PC-9 (cell line): ENCODE data around the gene PHACTR3. TPM values are rescaled to one million over a fixed set of nuclear protein-coding genes. Genes with fewer than 3 reads are reported as not detected.

Experiments used
- BruUV-seq: library from RNA; stranded (reverse); fragments of 400-500 nt; replicated peaks from 2 replicates; lab custom pipeline; 2021; lab: Mats Ljungman, UMichigan
- CTCF ChIA-PET: fragments of 300-600 bp; sonication (Branson Sonifier 250); formaldehyde crosslinking; loops from one replicate; lab custom pipeline; 2022; ENCODE audit warnings: antibody characterized with exemption; lab: Charles Lee
- POLR2A ChIA-PET: fragments of 300-600 bp; sonication (Branson Sonifier 250); formaldehyde crosslinking; loops from one replicate; lab custom pipeline; 2022; ENCODE audit warnings: antibody characterized with exemption; ENCODE audit not compliant: unreplicated experiment; lab: Charles Lee
- DNase-seq, 2 experiments: peaks; one replicate each; pipeline versions ENCODE4 v3.0.0 to v3.0.0-alpha.2; 2015 to 2022; ENCODE audit warnings: mixed read lengths in 1 of 2
- H2AFZ ChIP-seq: fragments of 200-600 bp; sonication (generic); 2 replicates; pipeline ENCODE4 v1.8.1; 2017; ENCODE audit warnings: antibody characterized with exemption
- H3F3A ChIP-seq: fragments of 200-600 bp; sonication (generic); 2 replicates; pipeline ENCODE4 v1.8.1; 2017; ENCODE audit warnings: antibody characterized with exemption, mild to moderate bottlenecking, low read depth; ENCODE audit not compliant: insufficient read depth
- H3K27ac ChIP-seq: fragments of 200-600 bp; sonication (generic); 2 replicates; pipeline ENCODE4 v1.6.1; 2016; ENCODE audit warnings: mixed run types
- H3K27me3 ChIP-seq: fragments of 200-600 bp; sonication (generic); 2 replicates; pipeline ENCODE4 v1.6.1; 2016; ENCODE audit warnings: low read depth, mixed run types; ENCODE audit not compliant: insufficient read depth
- H3K36me3 ChIP-seq: fragments of 200-600 bp; sonication (generic); 2 replicates; pipeline ENCODE4 v1.6.1; 2016; ENCODE audit warnings: low read depth, mixed run types
- H3K4me1 ChIP-seq: fragments of 200-600 bp; sonication (generic); replicated peaks from 2 replicates; pipeline ENCODE4 v1.6.1; 2016; ENCODE audit warnings: mixed run types; ENCODE audit not compliant: insufficient read depth
- H3K4me2 ChIP-seq: fragments of 200-600 bp; sonication (generic); 2 replicates; pipeline ENCODE4 v1.6.1; 2017; ENCODE audit warnings: mixed run types
- H3K4me3 ChIP-seq: fragments of 200-600 bp; sonication (generic); 2 replicates; pipeline ENCODE4 v1.6.1; 2016; ENCODE audit warnings: mixed run types
- H3K79me2 ChIP-seq: fragments of 200-600 bp; sonication (generic); 2 replicates; pipeline ENCODE4 v1.6.1; 2017; ENCODE audit warnings: low read depth, mixed run types
- H3K9me2 ChIP-seq: fragments of 200-600 bp; sonication (generic); 2 replicates; pipeline ENCODE4 v1.8.1; 2017; ENCODE audit warnings: mild to moderate bottlenecking; ENCODE audit not compliant: insufficient read depth
- H3K9me3 ChIP-seq: fragments of 200-600 bp; sonication (generic); 2 replicates; pipeline ENCODE4 v1.8.1; 2016; ENCODE audit warnings: low read depth; ENCODE audit not compliant: insufficient read depth
- H4K20me1 ChIP-seq: fragments of 200-600 bp; sonication (generic); 2 replicates; pipeline ENCODE4 v1.8.1; 2017; ENCODE audit not compliant: insufficient read depth
- CTCF ChIP-seq: fragments of 200-600 bp; sonication (generic); conservative IDR thresholded peaks from 2 replicates; pipeline ENCODE4 v1.6.1; 2017; ENCODE audit warnings: mixed run types, antibody characterized with exemption, mild to moderate bottlenecking, moderate library complexity
- EZH2 ChIP-seq: fragments of 200-600 bp; sonication (generic); IDR thresholded peaks from 2 replicates; pipeline ENCODE4 v1.8.0; 2017; ENCODE audit warnings: antibody characterized with exemption, low read depth
- intact Hi-C: fragments of 100-400 bp; cut with micrococcal nuclease; formaldehyde crosslinking; loops from one replicate; pipeline ENCODE4 v1.10.0; 2022; ENCODE audit not compliant: unreplicated experiment
- total RNA-seq: library from RNA; stranded (reverse); gene quantifications from 2 replicates; pipeline ENCODE4 v1.2.3, GENCODE V29; 2021

PHACTR3 gene
- total RNA-seq, 1 experiment from 2014 or later, result 0.41 TPM

- BruUV-seq, result no TSS peak
- Histone ChIP-seq H3K4me3 (no peak overlapping the region), H3K9me2 (no peaks in the 10 kb centered on the region), H3K9me3 (no peaks in the 10 kb centered on the region), H3F3A (no peaks in the 10 kb centered on the region), H4K20me1 (peaks cover 4% of the 10 kb centered on the region; the same call in 1 of the 2 replicates), H3K4me2 (no peak overlapping the region), H3K4me1 (no peaks in the 10 kb centered on the region), H3K79me2 (no peaks in the 10 kb centered on the region), H3K27ac (no peak overlapping the region), H3K27me3 (peaks cover 83% of the 10 kb centered on the region), H3K36me3 (no peaks in the 10 kb centered on the region), H2AFZ (no peak overlapping the region)
- intact Hi-C loops, result no loop called here
- TF ChIP-seq EZH2 (no peak), CTCF (no peak)
- ChIA-PET POLR2A (no interaction called here), CTCF (no interaction called here)
- no peak for DNase-seq
Measured at GRCh38 chr20:59602546-59603080, 1.7 kb upstream of the PHACTR3 start.

- Histone ChIP-seq H3F3A (no peaks in the 10 kb centered on the region), H3K9me2 (no peaks in the 10 kb centered on the region), H4K20me1 (peaks cover 4% of the 10 kb centered on the region; the same call in 1 of the 2 replicates), H3K27me3 (peaks cover 83% of the 10 kb centered on the region), H3K79me2 (no peaks in the 10 kb centered on the region), H3K4me2 (no peak overlapping the region), H3K4me1 (no peaks in the 10 kb centered on the region), H3K27ac (no peak overlapping the region), H3K4me3 (no peak overlapping the region), H3K9me3 (no peaks in the 10 kb centered on the region), H3K36me3 (no peaks in the 10 kb centered on the region), H2AFZ (no peak overlapping the region)
- BruUV-seq, result no TSS peak
- CTCF ChIA-PET, result no interaction called here
- intact Hi-C loops, result no loop called here
- no peak for TF ChIP-seq EZH2
- no peak for TF ChIP-seq CTCF
- POLR2A ChIA-PET, result no interaction called here
- no peak for DNase-seq
Measured at GRCh38 chr20:59603176-59603575, 1.2 kb upstream of the PHACTR3 start.

GRCh38 chr20:59604741-59605600 is 631 bp downstream of the PHACTR3 start:
- Histone ChIP-seq H3K36me3 (no peaks in the 10 kb centered on the region), H3K27me3 (peaks cover 77% of the 10 kb centered on the region), H3K9me2 (no peaks in the 10 kb centered on the region), H3F3A (no peaks in the 10 kb centered on the region), H2AFZ (no peak overlapping the region), H3K79me2 (no peaks in the 10 kb centered on the region), H3K4me2 (no peak overlapping the region), H3K27ac (no peak overlapping the region), H4K20me1 (peaks cover 4% of the 10 kb centered on the region; the same call in 1 of the 2 replicates), H3K9me3 (no peaks in the 10 kb centered on the region), H3K4me1 (no peaks in the 10 kb centered on the region), H3K4me3 (no peak overlapping the region)
- BruUV-seq, result no TSS peak
- DNase-seq, result no peak
- no peak for TF ChIP-seq CTCF
- no peak for TF ChIP-seq EZH2
- CTCF ChIA-PET, result no interaction called here
- POLR2A ChIA-PET, result no interaction called here
- intact Hi-C loops, result no loop called here
